Motor neuron (in vitro differentiated cells): Measurements from ENCODE around the gene KLHL25. TPM values are rescaled to one million over a fixed set of nuclear protein-coding genes. Genes with fewer than 3 reads are reported as not detected.
A peak's percentile ranks its signal among the peaks of the same experiment; 100 is the strongest.
"Not testable (repeated sequence)": the region's sequence is repeated elsewhere in the genome, so short reads cannot be mapped to it uniquely, and the experiment has no call there.

Experiments used
- ATAC-seq, 8 experiments: fragments of 200-7000 bp; cut with Tn5 transposase; replicated peaks in 6 of 8; 2 replicates each; pipeline ENCODE4 v1.8.0; 2021; ENCODE audit warnings: mild to moderate bottlenecking in 8 of 8, moderate library complexity in 8 of 8
- H3K27ac ChIP-seq, 2 donors: fragments of 250-450 bp; sonication (Bioruptor Pico); 2 replicates each; pipeline ENCODE4 v1.9.0; 2021; ENCODE audit warnings: antibody characterized with exemption in 2 of 2, mild to moderate bottlenecking in 2 of 2, moderate library complexity in 1 of 2
- H3K4me1 ChIP-seq, 2 donors: fragments of 250-450 bp; sonication (Bioruptor Pico); replicated peaks in 1 of 2; 2 replicates each; pipeline ENCODE4 v1.6.1; 2021; ENCODE audit warnings: antibody characterized with exemption in 2 of 2, mild to moderate bottlenecking in 2 of 2, moderate library complexity in 1 of 2
- H3K4me3 ChIP-seq, 5 donors: fragments of 250-450 bp; sonication (Bioruptor Pico); 2 replicates each; pipeline ENCODE4 v1.9.0; 2021; ENCODE audit warnings: antibody characterized with exemption in 5 of 5, mild to moderate bottlenecking in 5 of 5, moderate library complexity in 4 of 5
- WGBS, 10 experiments: fragments of 450-650 bp; shearing (Covaris generic); methylation state at CpG; one replicate each; pipeline ENCODE4 v1.0.0; 2022; 5-methylcytosine and 5-hydroxymethylcytosine counted together
- in situ Hi-C, 9 experiments: fragments of 400-800 bp; cut with MboI; loops; one replicate each; pipeline ENCODE4 v1.15.0; 2021; ENCODE audit warnings: low sequenced_read_pairs in 9 of 9, low pct_unique_long_range_greater_than_20kb in 2 of 9; ENCODE audit not compliant: unreplicated experiment in 9 of 9
- total RNA-seq, 8 experiments: library from RNA; unstranded; fragments of 300-600 nt; gene quantifications; 2 replicates each; pipeline versions ENCODE4 v1.2.3 to v1.2.4, GENCODE V29; 2022

The KLHL25 gene
- total RNA-seq: 10 to 100 TPM in 2 of 8 experiments, 1 to 10 TPM in 6; 1.1 to 19.2 (median 8.5) TPM

- Histone ChIP-seq H3K4me3 (peak within 1 kb of the TSS; percentile 68 to 84 (median 79)), H3K4me1 (peaks cover 10 to 13% of the 10 kb centered on the region in 2 donors), H3K27ac (peak within 1 kb of the TSS; percentile 60 to 79)
- WGBS, 10 experiments: 0 to 20% (median 20%) methylated on average over 1 to 2 of the region's 71 CpGs; no CpG with 5 or more reads in 5 of the 10 experiments
- in situ Hi-C loops: no loop called here
- ATAC-seq: peak; percentile 96 to 98 (median 97)
These were observed at the start of gene KLHL25 for GRCh38 chr15:85794598-85795336. KLHL25 (minus strand) TSS chr15:85794925; CDS start chr15:85769810, 25,115 bp downstream.

- WGBS, 10 experiments: 0 to 7% (median 0%) methylated on average over 1 to 8 of the region's 8 CpGs; no CpG with 5 or more reads in 3 of the 10 experiments
- no peak overlapping the region for H3K27ac ChIP-seq
- peaks cover 0 to 4% of the 10 kb centered on the region in 2 donors for H3K4me1 ChIP-seq
- H3K4me3 ChIP-seq: no peak overlapping the region
- in situ Hi-C loops: loop anchor here in 6 of 9 experiments (25.0 kb wide), 3 partner anchors 103 to 553 kb away; no protein-coding TSS in a partner anchor
- ATAC-seq: peak in 1 of 8 experiments; percentile 4
These were observed 46.1 kb upstream of the KLHL25 start for GRCh38 chr15:85840802-85841152.

- peak overlapping the region; percentile 3 to 30 (median 17) for H3K4me3 ChIP-seq
- in situ Hi-C loops: loop anchor here in 6 of 9 experiments (25.0 kb wide), 3 partner anchors 103 to 553 kb away; no protein-coding TSS in a partner anchor
- ATAC-seq: peak; percentile 84 to 99 (median 98)
- H3K4me1 ChIP-seq: peaks cover 0 to 4% of the 10 kb centered on the region in 2 donors
- 0 to 20% (median 3%) methylated on average over 1 to 27 of the region's 32 CpGs; no CpG with 5 or more reads in 1 of the 10 experiments for WGBS, 10 experiments
- no peak overlapping the region for H3K27ac ChIP-seq
These were observed 45.5 kb upstream of the KLHL25 start for GRCh38 chr15:85840079-85840801.

GRCh38 chr15:85839643-85840042 is 44.9 kb upstream of the KLHL25 start:
- in situ Hi-C loops: loop anchor here (10.0 to 25.0 kb wide), 6 partner anchors 95 to 552 kb away; no protein-coding TSS in a partner anchor
- Histone ChIP-seq H3K4me1 (peaks cover 0 to 4% of the 10 kb centered on the region in 2 donors), H3K4me3 (no peak overlapping the region), H3K27ac (no peak overlapping the region)
- WGBS, 10 experiments: 74 to 100% (median 87%) methylated on average over 1 to 2 of the region's 2 CpGs; no CpG with 5 or more reads in 1 of the 10 experiments
- no peak for ATAC-seq

- 88 to 100% (median 97%) methylated on average over 1 to 3 of the region's 8 CpGs; no CpG with 5 or more reads in 4 of the 10 experiments for WGBS, 10 experiments
- Histone ChIP-seq H3K4me1 (peaks cover 0 to 4% of the 10 kb centered on the region in 2 donors), H3K4me3 (no peak overlapping the region), H3K27ac (no peak overlapping the region)
- ATAC-seq: no peak
- in situ Hi-C loops: loop anchor here (10.0 to 25.0 kb wide), 6 partner anchors 94 to 551 kb away; no protein-coding TSS in a partner anchor
These were observed 43.9 kb upstream of the KLHL25 start for GRCh38 chr15:85838655-85839054.

GRCh38 chr15:85837881-85838280 is 43.2 kb upstream of the KLHL25 start:
- Histone ChIP-seq H3K4me3 (no peak overlapping the region), H3K4me1 (peaks cover 0 to 4% of the 10 kb centered on the region in 2 donors), H3K27ac (no peak overlapping the region)
- in situ Hi-C loops: loop anchor here (10.0 to 25.0 kb wide), 6 partner anchors 93 to 551 kb away; no protein-coding TSS in a partner anchor
- 60 to 100% (median 93%) methylated on average over 1 to 2 of the region's 2 CpGs; no CpG with 5 or more reads in 1 of the 10 experiments for WGBS, 10 experiments
- no peak for ATAC-seq

GRCh38 chr15:85837011-85837433 is 42.3 kb upstream of the KLHL25 start:
- Histone ChIP-seq H3K4me1 (peaks cover 0 to 4% of the 10 kb centered on the region in 2 donors), H3K4me3 (no peak overlapping the region), H3K27ac (no peak overlapping the region)
- 0 to 90% (median 60%) methylated on average over 1 to 6 of the region's 6 CpGs; no CpG with 5 or more reads in 1 of the 10 experiments for WGBS, 10 experiments
- in situ Hi-C loops: loop anchor here (10.0 to 25.0 kb wide), 6 partner anchors 92 to 550 kb away; no protein-coding TSS in a partner anchor
- ATAC-seq: peak in 3 of 8 experiments; percentile 20 to 77 (median 65)

- ATAC-seq: no peak
- H3K4me3 ChIP-seq: no peak overlapping the region
- 79 to 100% (median 90%) methylated on average over 1 to 3 of the region's 3 CpGs; no CpG with 5 or more reads in 3 of the 10 experiments for WGBS, 10 experiments
- H3K4me1 ChIP-seq: peaks cover 3 to 10% of the 10 kb centered on the region in 2 donors
- H3K27ac ChIP-seq: no peak overlapping the region
- in situ Hi-C loops: loop anchor here (10.0 to 25.0 kb wide), 6 partner anchors 90 to 547 kb away; no protein-coding TSS in a partner anchor
These were observed 39.9 kb upstream of the KLHL25 start for GRCh38 chr15:85834651-85835050.

GRCh38 chr15:85832394-85832793 is 37.7 kb upstream of the KLHL25 start:
- no peak for ATAC-seq
- 89 to 100% (median 97%) methylated on average over 1 to 4 of the region's 4 CpGs; no CpG with 5 or more reads in 6 of the 10 experiments for WGBS, 10 experiments
- Histone ChIP-seq H3K4me3 (no peak overlapping the region), H3K27ac (no peak overlapping the region), H3K4me1 (peaks cover 3 to 10% of the 10 kb centered on the region in 2 donors)
- in situ Hi-C loops: loop anchor here (10.0 to 25.0 kb wide), 6 partner anchors 88 to 545 kb away; no protein-coding TSS in a partner anchor

GRCh38 chr15:85831415-85832113 is 36.8 kb upstream of the KLHL25 start:
- in situ Hi-C loops: loop anchor here (10.0 to 25.0 kb wide), 6 partner anchors 87 to 544 kb away; no protein-coding TSS in a partner anchor
- Histone ChIP-seq H3K4me3 (no peak overlapping the region), H3K27ac (no peak overlapping the region), H3K4me1 (peaks cover 3 to 10% of the 10 kb centered on the region in 2 donors)
- ATAC-seq: peak; percentile 76 to 99 (median 89)
- 0 to 86% (median 41%) methylated on average over 1 to 10 of the region's 15 CpGs for WGBS, 10 experiments

- 83 to 100% (median 100%) methylated on average over 1 to 3 of the region's 4 CpGs; no CpG with 5 or more reads in 4 of the 10 experiments for WGBS, 10 experiments
- not testable (repeated sequence) for H3K4me1 ChIP-seq, ATAC-seq, H3K4me3 ChIP-seq, H3K27ac ChIP-seq
- in situ Hi-C loops: loop anchor here (10.0 to 25.0 kb wide), 6 partner anchors 85 to 542 kb away; no protein-coding TSS in a partner anchor
These were observed 35.0 kb upstream of the KLHL25 start for GRCh38 chr15:85829754-85830153.

- ATAC-seq: peak in 3 of 8 experiments; percentile 66 to 85 (median 82)
- no peak overlapping the region for H3K27ac ChIP-seq
- WGBS, 10 experiments: 0 to 90% (median 40%) methylated on average over 1 to 4 of the region's 4 CpGs; no CpG with 5 or more reads in 3 of the 10 experiments
- H3K4me1 ChIP-seq: peaks cover 3 to 10% of the 10 kb centered on the region in 2 donors
- no peak overlapping the region for H3K4me3 ChIP-seq
- in situ Hi-C loops: loop anchor here in 6 of 9 experiments (25.0 kb wide), 3 partner anchors 92 to 542 kb away; no protein-coding TSS in a partner anchor
These were observed 34.1 kb upstream of the KLHL25 start for GRCh38 chr15:85828874-85829273.
